Keratinocyte (primary cell): ENCODE data around the gene PNPT1. TPM values are rescaled to one million over a fixed set of nuclear protein-coding genes. Genes with fewer than 3 reads are reported as not detected.

Experiments
- DNase-seq: peaks from one replicate; pipeline ENCODE4 v3.0.0-alpha.2; 2011; ENCODE audit warnings: low read depth, missing footprints, low spot score
- FAIRE-seq: peaks from 2 replicates; lab custom pipeline; 2011; peaks lifted over from hg19 to GRCh38; lab: Jason Lieb, UNC
- H2AFZ ChIP-seq: 2 replicates; pipeline ENCODE4 v1.6.0; 2012; ENCODE audit warnings: low read length, control low read depth, inconsistent platforms; ENCODE audit not compliant: control insufficient read depth
- H3K27ac ChIP-seq: 2 replicates; pipeline ENCODE4 v1.5.1; 2011; ENCODE audit warnings: low read length; ENCODE audit not compliant: control insufficient read depth, insufficient read depth
- H3K27me3 ChIP-seq: 3 replicates; pipeline ENCODE4 v1.6.0; 2011; ENCODE audit warnings: low read length; ENCODE audit not compliant: control insufficient read depth, insufficient read depth; ENCODE audit errors: extremely low read depth
- H3K36me3 ChIP-seq, 2 experiments: 2 replicates in 1 of 2; 3 replicates in 1 of 2; pipeline ENCODE4 v1.5.1; 2011; ENCODE audit warnings: low read length in 2 of 2, mild to moderate bottlenecking in 1 of 2; ENCODE audit not compliant: control insufficient read depth in 2 of 2, insufficient read depth in 2 of 2; ENCODE audit errors: extremely low read depth in 1 of 2
- H3K4me1 ChIP-seq: 3 replicates; pipeline ENCODE4 v1.5.1; 2011; ENCODE audit warnings: low read length; ENCODE audit not compliant: control insufficient read depth, insufficient read depth; ENCODE audit errors: extremely low read depth
- H3K4me2 ChIP-seq: 3 replicates; pipeline ENCODE4 v1.6.0; 2011; ENCODE audit warnings: low read depth, low read length; ENCODE audit not compliant: control insufficient read depth, insufficient read depth; ENCODE audit errors: extremely low read depth
- H3K4me3 ChIP-seq, 3 experiments: fragments of 200-600 bp in 1 of 3; sonication (generic) in 1 of 3; 2 replicates in 2 of 3; 3 replicates in 1 of 3; pipeline ENCODE4 v1.5.1; 2011 to 2016; ENCODE audit warnings: low read length in 3 of 3, mild to moderate bottlenecking in 3 of 3, control low read depth in 2 of 3, inconsistent platforms in 1 of 3, low read depth in 1 of 3, mixed read lengths in 1 of 3, mixed run types in 1 of 3, moderate library complexity in 1 of 3; ENCODE audit not compliant: control insufficient read depth in 2 of 3, insufficient read depth in 2 of 3; ENCODE audit errors: extremely low read depth in 1 of 3
- H3K79me2 ChIP-seq: 2 replicates; pipeline ENCODE4 v1.6.0; 2012; ENCODE audit warnings: low read length; ENCODE audit not compliant: control insufficient read depth, insufficient read depth
- H3K9ac ChIP-seq: 3 replicates; pipeline ENCODE4 v1.6.0; 2011; ENCODE audit warnings: low read length; ENCODE audit not compliant: control insufficient read depth, insufficient read depth; ENCODE audit errors: extremely low read depth
- H3K9me1 ChIP-seq: 3 replicates; pipeline ENCODE4 v1.6.0; 2011; ENCODE audit warnings: low read length; ENCODE audit not compliant: control insufficient read depth, insufficient read depth; ENCODE audit errors: extremely low read depth
- H3K9me3 ChIP-seq: 2 replicates; pipeline ENCODE4 v1.5.1; 2012; ENCODE audit warnings: low read depth, low read length; ENCODE audit not compliant: control insufficient read depth
- H4K20me1 ChIP-seq: 3 replicates; pipeline ENCODE4 v1.6.0; 2011; ENCODE audit warnings: low read length; ENCODE audit not compliant: control insufficient read depth, insufficient read depth; ENCODE audit errors: extremely low read depth
- CTCF ChIP-seq, 3 experiments: IDR thresholded peaks in 1 of 3; conservative IDR thresholded peaks in 1 of 3; optimal IDR thresholded peaks in 1 of 3; 2 replicates in 2 of 3; 3 replicates in 1 of 3; pipeline versions ENCODE3 to v1.5.1; 2011; ENCODE audit warnings: low read length in 3 of 3, mild to moderate bottlenecking in 3 of 3, moderate library complexity in 2 of 3, control low read depth in 1 of 3, inconsistent platforms in 1 of 3; ENCODE audit not compliant: insufficient read depth in 2 of 3; ENCODE audit errors: extremely low read depth in 1 of 3
- EZH2 ChIP-seq: IDR thresholded peaks from one replicate; pipeline ENCODE4 v1.6.1; 2012; ENCODE audit warnings: inconsistent platforms, mild to moderate bottlenecking, low read length, moderate library complexity
- dilution Hi-C: fragments of 300-500 bp; cut with MboI; formaldehyde crosslinking; loops from one replicate; pipeline ENCODE4 v1.7.0; 2020; ENCODE audit warnings: low sequenced_read_pairs; ENCODE audit not compliant: extremely low pct_ligation_motif_present
- polyA plus RNA-seq, 5 experiments: library from polyadenylated mRNA; depleted of rRNA in 3 of 5; stranded (reverse) in 3 of 5; stranded (forward) in 1 of 5; unstranded in 1 of 5; fragments of >200 nt; gene quantifications; 1 replicate in 1 of 5; 2 replicates in 3 of 5; 3 replicates in 1 of 5; pipeline versions ENCODE4 v1.2.1 to v1.2.3, GENCODE V29; 2011 to 2012; ENCODE audit warnings: missing spikeins in 2 of 5, low read depth in 1 of 5, low replicate concordance in 1 of 5

Gene PNPT1
- polyA plus RNA-seq, 1 donor (not counting 4 experiments of a cell fraction or from before 2014, with no cell fraction given) = 36.1 TPM

GRCh38 chr2:55616551-55617174 is 77.0 kb downstream of the PNPT1 start:
- H3K4me3 ChIP-seq = peak overlapping the region; percentile 85 to 100 (median 92)
- H2AFZ ChIP-seq = peak overlapping the region; percentile 77
- peak overlapping the region; percentile 94 for H3K4me2 ChIP-seq
- H3K27me3 ChIP-seq = no peaks in the 10 kb centered on the region
- no peak for FAIRE-seq
- peak overlapping the region; percentile 98 for H3K27ac ChIP-seq
- H3K9me1 ChIP-seq = peaks cover 3% of the 10 kb centered on the region
- peaks cover 18% of the 10 kb centered on the region for H3K4me1 ChIP-seq
- dilution Hi-C loops = no loop called here
- no peaks in the 10 kb centered on the region for H4K20me1 ChIP-seq
- H3K9me3 ChIP-seq = no peaks in the 10 kb centered on the region
- DNase-seq = no peak
- TF ChIP-seq CTCF (optimal IDR thresholded peaks at IDR 0.05 in 1 of 3, IDR thresholded peaks at IDR 0.05 in 1 of 3, conservative IDR thresholded peaks at IDR 0.05 in 1 of 3; ENCODE audit: extremely low read depth in 1 of 3, insufficient read depth in 2 of 3, low read length in 3 of 3) (no peak), EZH2 (no peak)
- H3K9ac ChIP-seq = peak overlapping the region; percentile 92
- peaks cover 2 to 9% of the 10 kb centered on the region in 2 experiments for H3K36me3 ChIP-seq
- peaks cover 84% of the 10 kb centered on the region for H3K79me2 ChIP-seq

GRCh38 chr2:55611997-55612396 is 81.6 kb downstream of the PNPT1 start:
- H3K4me3 ChIP-seq = no peak overlapping the region
- peaks cover 77% of the 10 kb centered on the region for H3K79me2 ChIP-seq
- H2AFZ ChIP-seq = no peak overlapping the region
- no peaks in the 10 kb centered on the region for H3K9me1 ChIP-seq
- H4K20me1 ChIP-seq = no peaks in the 10 kb centered on the region
- dilution Hi-C loops = no loop called here
- no peaks in the 10 kb centered on the region for H3K9me3 ChIP-seq
- no peak for TF ChIP-seq CTCF (optimal IDR thresholded peaks at IDR 0.05 in 1 of 3, IDR thresholded peaks at IDR 0.05 in 1 of 3, conservative IDR thresholded peaks at IDR 0.05 in 1 of 3; ENCODE audit: extremely low read depth in 1 of 3, insufficient read depth in 2 of 3, low read length in 3 of 3)
- no peak for TF ChIP-seq EZH2
- peaks cover 1 to 16% of the 10 kb centered on the region in 2 experiments for H3K36me3 ChIP-seq
- no peak overlapping the region for H3K27ac ChIP-seq
- peaks cover 9% of the 10 kb centered on the region for H3K4me1 ChIP-seq
- DNase-seq (no peak), FAIRE-seq (no peak)
- no peak overlapping the region for H3K4me2 ChIP-seq
- no peaks in the 10 kb centered on the region for H3K27me3 ChIP-seq
- H3K9ac ChIP-seq = no peak overlapping the region
